HG03139 (cell line): ENCODE measurements around the gene SLC6A17.

Experiments
- ATAC-seq: cut with Tn5 transposase; IDR thresholded peaks from one replicate; pipeline ENCODE4 v1.9.1; 2021; ENCODE audit not compliant: unreplicated experiment

SLC6A17 gene

GRCh38 chr1:110135246-110135645 lies 15.0 kb upstream of the SLC6A17 start:
- ATAC-seq, result no peak

GRCh38 chr1:110135666-110136065 lies 14.6 kb upstream of the SLC6A17 start:
- no peak for ATAC-seq

- no peak for ATAC-seq
Measured at GRCh38 chr1:110136911-110137310, 13.4 kb upstream of the SLC6A17 start.

- ATAC-seq, result no peak
Measured at GRCh38 chr1:110138956-110139355, 11.3 kb upstream of the SLC6A17 start.

- ATAC-seq, result no peak
Measured at GRCh38 chr1:110144366-110144765, 5.9 kb upstream of the SLC6A17 start.

GRCh38 chr1:110148961-110149360 lies 1.3 kb upstream of the SLC6A17 start:
- ATAC-seq, result no peak

GRCh38 chr1:110151175-110151669 lies 928 bp downstream of the SLC6A17 start:
- no peak for ATAC-seq

- ATAC-seq, result no peak
Measured at GRCh38 chr1:110152133-110152785, 2.0 kb downstream of the SLC6A17 start.

- ATAC-seq, result no peak
Measured at GRCh38 chr1:110153407-110153950, 3.2 kb downstream of the SLC6A17 start.

- ATAC-seq, result no peak
Measured at GRCh38 chr1:110155878-110156522, 5.7 kb downstream of the SLC6A17 start.

- no peak for ATAC-seq
Measured at GRCh38 chr1:110158261-110158660, 8.0 kb downstream of the SLC6A17 start.

GRCh38 chr1:110159168-110159567 lies 8.9 kb downstream of the SLC6A17 start:
- ATAC-seq, result no peak

- ATAC-seq, result no peak
Measured at GRCh38 chr1:110160538-110161100, 10.3 kb downstream of the SLC6A17 start.

- ATAC-seq, result no peak
Measured at GRCh38 chr1:110161165-110161564, 10.9 kb downstream of the SLC6A17 start.

GRCh38 chr1:110161849-110162248 lies 11.6 kb downstream of the SLC6A17 start:
- no peak for ATAC-seq

- no peak for ATAC-seq
Measured at GRCh38 chr1:110163591-110163990, 13.3 kb downstream of the SLC6A17 start.

GRCh38 chr1:110164725-110165350 lies 14.5 kb downstream of the SLC6A17 start:
- no peak for ATAC-seq

- ATAC-seq, result no peak
Measured at GRCh38 chr1:110165761-110166231, 15.5 kb downstream of the SLC6A17 start.

GRCh38 chr1:110166861-110167260 lies 16.6 kb downstream of the SLC6A17 start:
- no peak for ATAC-seq

- ATAC-seq, result no peak
Measured at GRCh38 chr1:110170766-110171733, 20.8 kb downstream of the SLC6A17 start.
